Ovary (tissue), 9 donors: ENCODE data around the gene TMEM270. TPM values are rescaled to one million over a fixed set of nuclear protein-coding genes. Genes with fewer than 3 reads are reported as not detected.
"Not testable (repeated sequence)": the region's sequence is repeated elsewhere in the genome, so short reads cannot be mapped to it uniquely, and the experiment has no call there.

Source experiments
- DNase-seq, 5 donors: peaks; one replicate each; pipeline ENCODE4 v3.0.0-alpha.2; 2019 to 2020
- H3K27ac ChIP-seq, 2 donors: fragments of 200-600 bp; one replicate each; pipeline versions ENCODE4 v1.5.1 to v1.8.0; 2019 to 2022
- H3K27me3 ChIP-seq: fragments of 200-600 bp; one replicate; pipeline ENCODE4 v1.8.0; 2022
- H3K36me3 ChIP-seq: fragments of 200-600 bp; sonication (generic); one replicate; pipeline ENCODE4 v1.5.1; 2019
- H3K4me1 ChIP-seq: one replicate; pipeline ENCODE4 v1.8.1; 2013; ENCODE audit warnings: mild to moderate bottlenecking, moderate library complexity; ENCODE audit not compliant: insufficient read depth
- H3K4me3 ChIP-seq: fragments of 200-600 bp; sonication (generic); one replicate; pipeline ENCODE4 v1.5.1; 2017
- H3K9me3 ChIP-seq, 2 donors: fragments of 200-600 bp in 1 of 2; sonication (generic) in 1 of 2; one replicate each; pipeline versions ENCODE4 v1.5.1 to v1.8.1; 2013 to 2019; ENCODE audit warnings: mild to moderate bottlenecking in 1 of 2, moderate library complexity in 1 of 2
- CTCF ChIP-seq, 3 donors: fragments of 450-650 bp in 2 of 3; fragments of 200-600 bp in 1 of 3; IDR thresholded peaks; one replicate each; pipeline versions ENCODE4 v1.5.1 to v1.8.0; 2016 to 2022; ENCODE audit warnings: antibody characterized with exemption in 3 of 3, mild to moderate bottlenecking in 1 of 3
- EP300 ChIP-seq: sonication (generic); formaldehyde crosslinking; IDR thresholded peaks from one replicate; pipeline ENCODE4 v1.6.1; 2017; ENCODE audit warnings: antibody characterized with exemption
- POLR2A ChIP-seq: fragments of 450-650 bp; IDR thresholded peaks from one replicate; pipeline ENCODE4 v1.6.1; 2017; ENCODE audit warnings: antibody characterized with exemption, mild to moderate bottlenecking, moderate library complexity
- WGBS, 3 donors: extraction: QIAGEN DNeasy Blood & Tissue Kit in 1 of 3; methylation state at CpG; one replicate each; pipeline versions ENCODE4 v1.1.5 to v1.1.7; 2013 to 2017; 5-methylcytosine and 5-hydroxymethylcytosine counted together
- intact Hi-C, 4 donors: fragments of 100-400 bp; cut with DNase I; formaldehyde crosslinking; loops; one replicate each; pipeline versions ENCODE4 v1.11.0 to v1.15.1; 2022 to 2023
- polyA plus RNA-seq, 2 donors: library from polyadenylated mRNA; stranded (reverse); fragments of 200-250 nt in 1 of 2; fragments of 350-450 nt in 1 of 2; fragmentation: Illumina TruSeq in 1 of 2; extraction: RNeasy Lipid Tissue Mini Kit (QIAGEN cat#74804) in 1 of 2; gene quantifications; one replicate each; pipeline ENCODE4 v1.2.3, GENCODE V29; 2013 to 2014
- total RNA-seq, 7 donors: library from RNA; depleted of rRNA in 2 of 7; stranded (reverse); fragments of >200 nt in 2 of 7; fragmentation: NEBNext Ultra II Directional in 3 of 7; extraction: Animal tissue kit (Norgen Biotek cat#: 25700) in 3 of 7; gene quantifications; one replicate each; pipeline versions ENCODE4 v1.1.0 to v1.2.4, GENCODE V29; 2016 to 2023
- donor health status: DM: no; HTN: no; CAD: no; lungs with moderate emphysema.
- donor health status: DM: no; HTN: no; CAD: no.
- donor health status: Bipolar disorder and iron deficiency.
- donor health status: DM: yes; HTN: yes; CAD: no.
- donor health status: DM: no; HTN: no; CAD: no.
- donor health status: DM: yes; HTN: yes; CAD: no.

The TMEM270 gene
- total and polyA plus RNA-seq, 9 donors = 0.34 TPM; not detected in 8

GRCh38 chr7:73844848-73845460 lies 16.0 kb upstream of the TMEM270 start:
- no peak for DNase-seq
- Histone ChIP-seq H3K4me1 (no peaks in the 10 kb centered on the region), H3K4me3 (no peak overlapping the region), H3K27ac (no peak overlapping the region), H3K27me3 (no peaks in the 10 kb centered on the region), H3K36me3 (no peaks in the 10 kb centered on the region), H3K9me3 (no peaks in the 10 kb centered on the region)
- TF ChIP-seq CTCF (IDR thresholded peaks at IDR 0.05) (no peak), POLR2A (no peak), EP300 (no peak)
- intact Hi-C loops = loop anchor here in 2 of 4 donors (10.0 kb wide), 2 partner anchors 110 to 740 kb away; partner anchors contain the start of gene ABHD11 (in 1 of the 2)
- WGBS, 3 donors = 71 to 75% (median 72%) methylated on average over 13 of the region's 13 CpGs

GRCh38 chr7:73845701-73846195 lies 15.2 kb upstream of the TMEM270 start:
- H3K9me3 ChIP-seq, H3K27ac ChIP-seq, H3K4me1 ChIP-seq, H3K27me3 ChIP-seq, H3K4me3 ChIP-seq, H3K36me3 ChIP-seq: not testable (repeated sequence)
- 35 to 41% (median 37%) methylated on average over 12 of the region's 12 CpGs for WGBS, 3 donors
- intact Hi-C loops = loop anchor here in 2 of 4 donors (10.0 kb wide), 2 partner anchors 111 to 739 kb away; partner anchors contain the start of gene ABHD11 (in 1 of the 2)
- peak in 1 of 5 donors; percentile 65 for DNase-seq

GRCh38 chr7:73847941-73848723 lies 12.8 kb upstream of the TMEM270 start:
- Histone ChIP-seq H3K4me1 (no peaks in the 10 kb centered on the region), H3K27ac (no peak overlapping the region), H3K36me3 (no peaks in the 10 kb centered on the region), H3K9me3 (no peaks in the 10 kb centered on the region), H3K4me3 (no peak overlapping the region), H3K27me3 (no peaks in the 10 kb centered on the region)
- DNase-seq = no peak
- TF ChIP-seq EP300 (no peak), CTCF (IDR thresholded peaks at IDR 0.05) (no peak), POLR2A (no peak)
- intact Hi-C loops = loop anchor here in 2 of 4 donors (10.0 kb wide), 2 partner anchors 113 to 737 kb away; partner anchors contain the start of gene ABHD11 (in 1 of the 2)
- WGBS, 3 donors = 90 to 92% (median 91%) methylated on average over 10 of the region's 10 CpGs

- intact Hi-C loops = loop anchor here (10.0 kb wide), 3 partner anchors 106 to 246 kb away; partner anchors contain the start of gene ABHD11 (in 1 of the 4)
- no peaks in the 10 kb centered on the region for H3K36me3 ChIP-seq
- H3K27ac ChIP-seq = no peak overlapping the region
- H3K9me3 ChIP-seq = no peaks in the 10 kb centered on the region
- no peaks in the 10 kb centered on the region for H3K27me3 ChIP-seq
- H3K4me1 ChIP-seq = no peaks in the 10 kb centered on the region
- TF ChIP-seq CTCF (IDR thresholded peaks at IDR 0.05) = no peak
- TF ChIP-seq EP300 = no peak
- no peak for TF ChIP-seq POLR2A
- H3K4me3 ChIP-seq = no peak overlapping the region
- WGBS, 3 donors = 42 to 49% (median 43%) methylated on average over 4 of the region's 4 CpGs
- no peak for DNase-seq
Measured at GRCh38 chr7:73850781-73851207, 10.2 kb upstream of the TMEM270 start.
